SK-N-SH (cell line): Measurements from ENCODE around the gene KIF6.

Source experiments
- CHD2 ChIP-seq: fragments of 150-350 bp; IDR thresholded peaks from 2 replicates; pipeline ENCODE4 v1.6.1; 2018; ENCODE audit warnings: low read length; ENCODE audit not compliant: partially characterized antibody
- EP300 ChIP-seq, 2 experiments: IDR thresholded peaks; 2 replicates each; pipeline versions ENCODE4 v1.4.0 to v1.6.1; 2012; ENCODE audit warnings: borderline replicate concordance in 1 of 2, low read depth in 1 of 2, low read length in 1 of 2
- EZH2phosphoT487 ChIP-seq: fragments of 200-600 bp; sonication (generic); IDR thresholded peaks from 2 replicates; pipeline ENCODE4 v1.6.1; 2017; ENCODE audit warnings: low read depth, mixed run types, mild to moderate bottlenecking, antibody characterized with exemption, moderate library complexity, borderline replicate concordance
- POLR2AphosphoS5 ChIP-seq: IDR thresholded peaks from 2 replicates; pipeline ENCODE4 v1.6.1; 2012; ENCODE audit warnings: low read depth, low read length
- RAD21 ChIP-seq: IDR thresholded peaks from 2 replicates; pipeline ENCODE4 v1.6.1; 2012; ENCODE audit warnings: mild to moderate bottlenecking, low read length
- RCOR1 ChIP-seq: fragments of 150-350 bp; IDR thresholded peaks from 2 replicates; pipeline ENCODE4 v1.6.1; 2017; ENCODE audit warnings: antibody characterized with exemption, low read length
- SIN3A ChIP-seq: IDR thresholded peaks from 2 replicates; pipeline ENCODE4 v1.6.1; 2012; ENCODE audit warnings: low read depth, mild to moderate bottlenecking, low read length, moderate library complexity, borderline replicate concordance
- TAF1 ChIP-seq: IDR thresholded peaks from 2 replicates; pipeline ENCODE4 v1.6.1; 2012; ENCODE audit warnings: low read depth, mild to moderate bottlenecking, low read length, moderate library complexity, borderline replicate concordance
- TCF12 ChIP-seq: IDR thresholded peaks from 2 replicates; pipeline ENCODE4 v1.4.0; 2012
- YY1 ChIP-seq: IDR thresholded peaks from 2 replicates; pipeline ENCODE4 v1.4.0; 2012; ENCODE audit warnings: low read depth, mild to moderate bottlenecking
- TF ChIP-seq, protein P1 (sequence below): IDR thresholded peaks from 2 replicates; pipeline ENCODE4 v1.4.0; 2012; ENCODE audit warnings: low read depth
- TF ChIP-seq, protein P2 (sequence below): IDR thresholded peaks from 2 replicates; pipeline ENCODE4 v1.4.0; 2012; ENCODE audit warnings: low read depth, borderline replicate concordance
- TF ChIP-seq, protein P3 (sequence below): fragments of 200-600 bp; sonication (generic); IDR thresholded peaks from 2 replicates; pipeline ENCODE4 v1.6.1; 2017; ENCODE audit warnings: antibody characterized with exemption, mild to moderate bottlenecking, moderate library complexity
- TF ChIP-seq, protein P4 (sequence below): IDR thresholded peaks from 2 replicates; pipeline ENCODE4; 2012

DNA sequence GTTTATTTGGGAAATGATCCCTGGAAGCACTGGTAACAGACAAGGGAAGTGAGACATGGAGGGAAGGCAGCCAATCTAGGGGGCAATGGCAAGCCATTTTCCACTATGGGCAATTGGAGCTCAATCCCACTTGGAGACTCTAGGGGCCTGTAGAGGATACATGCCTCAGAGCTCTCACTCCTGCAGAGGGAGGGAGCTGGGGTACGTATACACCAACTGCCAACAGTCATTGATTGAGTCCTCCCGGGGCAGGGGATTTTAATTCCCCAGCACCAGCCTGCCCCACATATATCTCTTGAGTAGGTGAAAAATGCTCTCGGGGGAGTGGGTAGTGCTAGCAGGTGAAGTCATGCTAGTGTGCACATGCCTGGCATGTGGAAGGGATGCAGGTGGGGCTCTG, 323.8 kb downstream of the KIF6 start:
- TF ChIP-seq EZH2phosphoT487 (no peak), EP300 (IDR thresholded peaks at IDR 0.05; ENCODE audit: borderline replicate concordance in 1 of 2, low read depth in 1 of 2, low read length in 1 of 2) (no peak), RAD21 (no peak), SIN3A (no peak), RCOR1 (no peak), YY1 (no peak), CHD2 (no peak), TCF12 (no peak), TAF1 (no peak), POLR2AphosphoS5 (no peak)
- TF ChIP-seq, protein P1, sequence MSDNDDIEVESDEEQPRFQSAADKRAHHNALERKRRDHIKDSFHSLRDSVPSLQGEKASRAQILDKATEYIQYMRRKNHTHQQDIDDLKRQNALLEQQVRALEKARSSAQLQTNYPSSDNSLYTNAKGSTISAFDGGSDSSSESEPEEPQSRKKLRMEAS = no peak
- TF ChIP-seq, protein P2, sequence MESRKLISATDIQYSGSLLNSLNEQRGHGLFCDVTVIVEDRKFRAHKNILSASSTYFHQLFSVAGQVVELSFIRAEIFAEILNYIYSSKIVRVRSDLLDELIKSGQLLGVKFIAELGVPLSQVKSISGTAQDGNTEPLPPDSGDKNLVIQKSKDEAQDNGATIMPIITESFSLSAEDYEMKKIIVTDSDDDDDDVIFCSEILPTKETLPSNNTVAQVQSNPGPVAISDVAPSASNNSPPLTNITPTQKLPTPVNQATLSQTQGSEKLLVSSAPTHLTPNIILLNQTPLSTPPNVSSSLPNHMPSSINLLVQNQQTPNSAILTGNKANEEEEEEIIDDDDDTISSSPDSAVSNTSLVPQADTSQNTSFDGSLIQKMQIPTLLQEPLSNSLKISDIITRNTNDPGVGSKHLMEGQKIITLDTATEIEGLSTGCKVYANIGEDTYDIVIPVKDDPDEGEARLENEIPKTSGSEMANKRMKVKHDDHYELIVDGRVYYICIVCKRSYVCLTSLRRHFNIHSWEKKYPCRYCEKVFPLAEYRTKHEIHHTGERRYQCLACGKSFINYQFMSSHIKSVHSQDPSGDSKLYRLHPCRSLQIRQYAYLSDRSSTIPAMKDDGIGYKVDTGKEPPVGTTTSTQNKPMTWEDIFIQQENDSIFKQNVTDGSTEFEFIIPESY = no peak
- TF ChIP-seq, protein P3, sequence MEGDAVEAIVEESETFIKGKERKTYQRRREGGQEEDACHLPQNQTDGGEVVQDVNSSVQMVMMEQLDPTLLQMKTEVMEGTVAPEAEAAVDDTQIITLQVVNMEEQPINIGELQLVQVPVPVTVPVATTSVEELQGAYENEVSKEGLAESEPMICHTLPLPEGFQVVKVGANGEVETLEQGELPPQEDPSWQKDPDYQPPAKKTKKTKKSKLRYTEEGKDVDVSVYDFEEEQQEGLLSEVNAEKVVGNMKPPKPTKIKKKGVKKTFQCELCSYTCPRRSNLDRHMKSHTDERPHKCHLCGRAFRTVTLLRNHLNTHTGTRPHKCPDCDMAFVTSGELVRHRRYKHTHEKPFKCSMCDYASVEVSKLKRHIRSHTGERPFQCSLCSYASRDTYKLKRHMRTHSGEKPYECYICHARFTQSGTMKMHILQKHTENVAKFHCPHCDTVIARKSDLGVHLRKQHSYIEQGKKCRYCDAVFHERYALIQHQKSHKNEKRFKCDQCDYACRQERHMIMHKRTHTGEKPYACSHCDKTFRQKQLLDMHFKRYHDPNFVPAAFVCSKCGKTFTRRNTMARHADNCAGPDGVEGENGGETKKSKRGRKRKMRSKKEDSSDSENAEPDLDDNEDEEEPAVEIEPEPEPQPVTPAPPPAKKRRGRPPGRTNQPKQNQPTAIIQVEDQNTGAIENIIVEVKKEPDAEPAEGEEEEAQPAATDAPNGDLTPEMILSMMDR = no peak
- TF ChIP-seq, protein P4, sequence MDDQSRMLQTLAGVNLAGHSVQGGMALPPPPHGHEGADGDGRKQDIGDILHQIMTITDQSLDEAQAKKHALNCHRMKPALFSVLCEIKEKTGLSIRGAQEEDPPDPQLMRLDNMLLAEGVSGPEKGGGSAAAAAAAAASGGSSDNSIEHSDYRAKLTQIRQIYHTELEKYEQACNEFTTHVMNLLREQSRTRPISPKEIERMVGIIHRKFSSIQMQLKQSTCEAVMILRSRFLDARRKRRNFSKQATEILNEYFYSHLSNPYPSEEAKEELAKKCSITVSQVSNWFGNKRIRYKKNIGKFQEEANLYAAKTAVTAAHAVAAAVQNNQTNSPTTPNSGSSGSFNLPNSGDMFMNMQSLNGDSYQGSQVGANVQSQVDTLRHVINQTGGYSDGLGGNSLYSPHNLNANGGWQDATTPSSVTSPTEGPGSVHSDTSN = no peak
